ENCODE measurements around the gene EHD4.
A peak's percentile ranks its signal among the peaks of the same experiment; 100 is the strongest.

The EHD4 gene

DNA sequence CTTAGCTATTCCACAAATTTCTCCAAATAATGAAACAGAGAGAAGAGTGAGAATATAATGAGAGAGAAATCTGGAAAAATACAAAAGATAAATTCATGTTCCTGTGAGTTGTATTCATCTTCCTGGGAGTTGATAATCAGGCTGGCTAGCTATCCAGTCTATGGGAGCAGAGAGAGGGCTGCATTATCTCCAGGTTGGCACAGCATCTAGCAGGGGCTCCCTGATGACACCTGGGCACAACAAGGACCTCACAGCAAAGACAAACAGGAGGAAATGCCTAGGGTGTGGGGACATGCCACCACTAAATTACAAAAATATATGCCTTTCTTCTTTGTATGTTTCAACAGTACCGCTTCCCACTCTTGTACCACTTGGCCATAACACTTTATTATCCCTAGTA is 1.9 kb downstream of the EHD4 start:
- Histone ChIP-seq H3K27ac (peak overlapping the region; percentile 85), H3K9me3 (no peaks in the 10 kb centered on the region), H3K27me3 (no peaks in the 10 kb centered on the region), H3K4me3 (ENCODE audit: low read depth in 1 of 2, low read length in 1 of 2) (no peak overlapping the region), H3K4me1 (ENCODE audit: control insufficient read depth in 1 of 2, insufficient read depth in 1 of 2, low read depth in 1 of 2, low read length in 1 of 2) (peaks cover 61 to 63% of the 10 kb centered on the region in 2 experiments), H3K36me3 (no peaks in the 10 kb centered on the region)
- no peak for TF ChIP-seq CTCF (IDR thresholded peaks at IDR 0.05)

DNA sequence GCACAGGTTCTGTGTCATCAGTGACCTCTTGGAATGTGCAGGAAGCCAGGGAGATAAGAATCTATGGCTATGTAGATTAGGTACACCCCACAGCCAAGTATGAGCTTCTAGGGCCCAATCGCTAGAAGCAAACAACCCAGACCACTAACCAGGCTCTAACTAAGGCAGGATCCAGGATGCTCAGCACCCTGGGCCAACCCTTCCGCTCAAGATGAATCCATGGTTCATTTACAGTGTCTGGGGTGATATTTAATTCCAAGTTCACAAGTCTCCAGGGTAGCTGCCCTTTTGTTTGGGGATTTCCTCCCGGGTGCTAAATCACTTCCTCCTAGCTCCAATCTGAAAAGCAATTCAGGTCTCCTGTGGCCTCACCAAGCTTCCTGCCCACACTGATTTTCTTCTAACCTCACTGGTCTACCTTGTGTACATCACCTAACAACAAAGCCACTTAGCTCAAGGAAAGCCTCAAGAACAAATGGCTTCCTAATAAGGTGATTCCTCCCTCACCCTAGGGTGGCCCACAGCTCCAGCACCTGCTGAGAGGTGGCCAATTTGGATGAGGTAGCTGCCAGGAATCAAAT is 2.4 kb downstream of the EHD4 start:
- Histone ChIP-seq H3K36me3 (no peaks in the 10 kb centered on the region), H3K27me3 (no peaks in the 10 kb centered on the region), H3K9me3 (no peaks in the 10 kb centered on the region), H3K27ac (peak overlapping the region; percentile 85), H3K4me1 (ENCODE audit: control insufficient read depth in 1 of 2, insufficient read depth in 1 of 2, low read depth in 1 of 2, low read length in 1 of 2) (peaks cover 61 to 63% of the 10 kb centered on the region in 2 experiments), H3K4me3 (ENCODE audit: low read depth in 1 of 2, low read length in 1 of 2) (peak overlapping the region in 1 of 2 experiments; percentile 0)
- no peak for TF ChIP-seq CTCF (IDR thresholded peaks at IDR 0.05)

DNA sequence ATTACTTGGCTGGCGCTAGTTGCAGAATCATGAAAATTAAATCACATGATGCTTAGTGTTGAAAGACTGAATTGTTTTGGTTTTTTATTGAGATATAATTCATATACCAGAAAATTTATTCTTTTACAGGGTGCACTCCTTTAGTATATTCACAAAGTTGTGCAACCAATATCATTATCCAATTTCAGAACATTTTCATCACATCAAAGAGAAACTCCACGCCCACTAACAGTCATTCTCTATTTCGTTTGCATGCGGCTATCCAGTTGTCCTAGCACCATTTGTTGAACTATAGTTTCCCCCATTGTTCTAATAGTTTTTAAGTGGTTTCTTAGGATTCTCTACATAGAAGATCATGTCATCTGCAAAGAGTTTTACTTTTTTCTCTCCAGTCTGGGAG is 3.7 kb downstream of the EHD4 start:
- H3K27ac ChIP-seq: peak overlapping the region; percentile 85
- peak overlapping the region in 1 of 2 experiments; percentile 39 for H3K4me3 ChIP-seq (ENCODE audit: low read depth in 1 of 2, low read length in 1 of 2)
- H3K4me1 ChIP-seq (ENCODE audit: control insufficient read depth in 1 of 2, insufficient read depth in 1 of 2, low read depth in 1 of 2, low read length in 1 of 2): peaks cover 61 to 63% of the 10 kb centered on the region in 2 experiments
- no peaks in the 10 kb centered on the region for H3K27me3 ChIP-seq
- no peaks in the 10 kb centered on the region for H3K9me3 ChIP-seq
- H3K36me3 ChIP-seq: no peaks in the 10 kb centered on the region
- no peak for TF ChIP-seq CTCF (IDR thresholded peaks at IDR 0.05)

DNA sequence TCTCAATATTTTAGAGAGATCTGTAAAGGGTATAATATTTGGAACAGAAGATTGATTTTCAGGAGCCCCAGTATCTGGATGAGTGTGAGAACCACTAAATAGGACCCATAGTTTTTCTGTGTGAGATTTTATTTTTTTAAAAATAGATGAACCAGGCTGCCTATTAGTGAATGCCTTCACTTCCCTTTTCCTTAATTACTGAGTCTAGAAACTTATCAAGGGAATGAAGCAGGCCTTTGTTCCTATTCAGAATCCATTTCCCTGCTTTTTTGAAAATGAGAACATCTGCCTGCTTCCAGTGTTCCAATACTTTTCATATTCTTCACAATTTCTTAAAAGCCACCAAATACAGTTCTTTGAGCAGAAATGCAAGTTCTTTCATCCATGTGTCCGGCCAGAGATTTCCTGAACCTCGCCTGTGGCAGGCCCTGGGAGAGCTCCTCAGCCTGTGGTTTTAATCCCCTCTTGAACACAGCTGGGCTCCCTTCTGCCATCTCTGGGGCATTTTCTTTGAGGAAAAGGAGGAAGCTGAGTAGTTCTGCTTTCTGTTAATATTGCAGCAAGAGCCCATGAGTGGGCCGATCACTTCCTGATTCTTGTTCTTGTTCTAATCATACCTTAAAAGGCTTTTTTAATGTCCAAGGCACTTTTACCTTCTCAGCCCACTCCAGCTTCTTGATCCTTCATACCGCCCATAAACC is 4.7 kb downstream of the EHD4 start:
- H3K27ac ChIP-seq: peak overlapping the region; percentile 85
- H3K4me3 ChIP-seq (ENCODE audit: low read depth in 1 of 2, low read length in 1 of 2): peak overlapping the region; percentile 25 to 39
- H3K9me3 ChIP-seq: no peaks in the 10 kb centered on the region
- no peaks in the 10 kb centered on the region for H3K27me3 ChIP-seq
- TF ChIP-seq CTCF (IDR thresholded peaks at IDR 0.05): no peak
- H3K4me1 ChIP-seq (ENCODE audit: control insufficient read depth in 1 of 2, insufficient read depth in 1 of 2, low read depth in 1 of 2, low read length in 1 of 2): peaks cover 58% of the 10 kb centered on the region in 2 experiments
- H3K36me3 ChIP-seq: no peaks in the 10 kb centered on the region

DNA sequence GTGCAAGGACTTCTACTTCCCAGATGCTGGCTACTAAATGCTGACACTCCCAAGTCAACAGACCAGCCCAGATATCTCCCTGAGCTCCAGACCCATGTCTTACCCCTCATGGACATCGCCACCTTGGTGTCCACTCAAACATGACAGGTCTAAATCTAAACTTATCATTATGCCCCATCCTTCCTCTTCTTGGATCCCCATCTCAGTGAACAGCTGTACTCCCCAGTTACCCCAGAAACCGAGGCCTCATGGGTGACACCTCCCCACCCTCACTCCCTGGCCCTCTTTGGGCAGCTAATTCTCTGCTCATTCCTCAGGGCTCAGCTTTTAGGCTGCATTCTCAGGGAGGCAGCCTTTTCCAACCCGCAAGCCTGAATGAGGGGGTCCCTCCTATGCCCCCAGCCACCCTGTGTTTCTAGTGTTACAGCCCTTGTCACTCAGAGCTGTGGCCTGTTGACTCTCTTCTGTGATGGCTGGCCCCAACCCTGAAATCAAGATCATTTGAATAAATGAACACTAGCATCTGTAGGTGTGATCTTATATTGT is 5.4 kb downstream of the EHD4 start:
- Histone ChIP-seq H3K9me3 (no peaks in the 10 kb centered on the region), H3K4me1 (ENCODE audit: control insufficient read depth in 1 of 2, insufficient read depth in 1 of 2, low read depth in 1 of 2, low read length in 1 of 2) (peaks cover 57 to 58% of the 10 kb centered on the region in 2 experiments), H3K36me3 (no peaks in the 10 kb centered on the region), H3K27ac (peak overlapping the region; percentile 85), H3K4me3 (ENCODE audit: low read depth in 1 of 2, low read length in 1 of 2) (peak overlapping the region in 1 of 2 experiments; percentile 39), H3K27me3 (no peaks in the 10 kb centered on the region)
- TF ChIP-seq CTCF (IDR thresholded peaks at IDR 0.05): no peak

Measured in neutrophil (primary cell).